GM19372 (cell line): ENCODE measurements around the gene RAD9A.

Experiments
- ATAC-seq: cut with Tn5 transposase; IDR thresholded peaks from one replicate; pipeline ENCODE4 v1.9.1; 2021; ENCODE audit warnings: mild to moderate bottlenecking, low read depth, moderate library complexity; ENCODE audit not compliant: unreplicated experiment

RAD9A gene

DNA sequence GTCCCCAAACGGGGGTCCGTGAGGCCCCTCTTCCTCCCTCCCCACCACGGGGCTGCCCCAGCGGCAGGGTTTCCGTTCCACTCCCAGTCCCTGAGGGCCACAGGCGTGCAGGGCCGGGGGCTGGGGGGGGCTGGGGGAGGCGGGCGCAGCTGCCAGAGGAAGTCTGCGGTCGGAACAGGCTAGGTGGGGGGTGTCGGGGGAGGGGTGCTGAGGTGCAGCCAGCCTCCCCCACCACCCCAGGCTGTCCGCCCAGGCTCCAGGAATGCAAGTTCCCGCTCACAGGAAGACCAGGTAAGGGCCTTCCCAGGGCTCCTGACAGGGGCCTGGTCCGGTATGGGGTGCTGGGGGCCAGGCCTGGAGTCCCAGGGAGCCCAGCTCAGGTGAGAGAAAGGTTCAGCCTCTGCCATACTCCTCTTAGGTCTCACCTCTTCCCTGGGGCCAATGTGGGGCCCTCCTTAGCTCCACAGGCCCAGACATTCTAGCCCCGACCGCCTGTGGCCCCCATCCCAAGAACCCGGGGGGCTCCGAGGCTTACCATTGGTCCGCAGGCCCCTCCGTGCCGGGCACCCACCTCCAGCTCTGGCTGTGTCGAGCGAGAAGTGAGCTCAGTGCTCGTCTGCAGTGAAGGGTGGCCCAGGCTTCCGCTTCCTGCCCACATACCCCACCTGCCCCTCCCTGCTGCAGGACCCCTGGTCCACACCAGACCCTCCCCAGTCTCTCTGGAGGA, 45.5 kb downstream of the RAD9A start, which contains the start of gene PTPRCAP:
Gene PTPRCAP (minus strand): TSS at position 601 of the 727 bp plus-strand sequence. CDS start 63 bp downstream, at position 538.
- ATAC-seq: no peak

DNA sequence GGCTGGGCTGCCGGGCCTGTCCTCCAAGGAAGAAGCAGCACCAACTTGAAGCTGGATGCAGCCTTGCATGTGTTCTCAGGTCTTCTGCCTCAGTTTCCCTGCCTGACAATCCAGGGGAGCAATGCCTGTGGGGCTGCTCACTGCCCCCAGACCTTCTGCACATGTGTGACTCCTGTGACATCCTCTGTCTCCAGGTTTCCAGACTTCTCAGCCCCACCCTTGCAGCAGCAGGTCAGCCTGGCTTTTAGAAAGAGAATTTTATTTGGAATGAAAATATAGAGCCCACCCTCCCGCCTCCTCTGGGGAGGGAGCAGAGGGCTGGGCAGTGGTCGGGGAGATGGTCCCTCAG, 46.0 kb downstream of the RAD9A start:
- no peak for ATAC-seq

GRCh38 chr11:67438158-67438902, 46.5 kb downstream of the RAD9A start:
- no peak for ATAC-seq

DNA sequence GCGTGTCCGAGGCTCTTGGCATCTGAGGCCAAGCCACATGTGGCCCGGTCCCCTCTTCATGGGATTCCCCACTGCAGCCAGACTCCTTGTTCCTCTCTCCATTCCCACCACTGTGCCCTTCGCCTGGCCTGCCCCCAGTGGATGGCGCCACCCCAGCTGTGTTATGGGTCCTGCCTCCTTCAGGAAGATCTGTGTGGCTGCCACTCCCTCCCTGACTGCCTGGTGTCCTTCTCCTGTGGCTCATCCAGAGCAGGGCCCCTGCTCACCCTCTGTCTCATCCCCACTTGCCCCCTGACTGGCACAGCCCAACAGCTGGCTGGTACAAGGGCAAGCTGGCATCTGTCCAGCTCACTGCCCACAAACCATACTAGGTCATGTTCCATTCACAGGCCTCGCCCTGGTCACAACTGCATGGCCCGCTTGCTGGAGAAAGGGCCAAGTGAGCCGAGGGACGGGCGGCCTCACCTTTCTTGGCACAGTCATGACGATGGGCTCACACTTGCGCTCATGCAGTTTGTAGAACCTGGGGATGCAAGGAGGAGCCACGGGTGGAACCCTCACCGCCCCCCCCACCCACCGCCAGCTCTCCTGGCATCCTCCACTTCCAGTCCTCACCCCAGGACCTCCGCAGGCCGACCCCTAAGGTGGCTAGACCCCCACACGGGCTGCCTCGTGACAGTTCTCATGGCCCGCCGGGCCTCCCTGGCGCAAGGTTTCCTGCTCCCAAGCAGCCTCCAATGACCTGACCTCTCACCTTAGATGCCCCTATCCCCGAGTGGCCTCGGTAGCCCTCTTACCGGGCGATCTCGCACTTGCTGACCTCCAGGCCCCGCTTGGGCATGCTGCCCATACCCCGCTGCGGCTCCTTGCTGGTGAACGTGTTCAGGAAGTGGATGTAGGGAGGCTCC, 47.8 kb downstream of the RAD9A start:
- no peak for ATAC-seq

- ATAC-seq: no peak
Observed at GRCh38 chr11:67440229-67441097, 48.7 kb downstream of the RAD9A start.

DNA sequence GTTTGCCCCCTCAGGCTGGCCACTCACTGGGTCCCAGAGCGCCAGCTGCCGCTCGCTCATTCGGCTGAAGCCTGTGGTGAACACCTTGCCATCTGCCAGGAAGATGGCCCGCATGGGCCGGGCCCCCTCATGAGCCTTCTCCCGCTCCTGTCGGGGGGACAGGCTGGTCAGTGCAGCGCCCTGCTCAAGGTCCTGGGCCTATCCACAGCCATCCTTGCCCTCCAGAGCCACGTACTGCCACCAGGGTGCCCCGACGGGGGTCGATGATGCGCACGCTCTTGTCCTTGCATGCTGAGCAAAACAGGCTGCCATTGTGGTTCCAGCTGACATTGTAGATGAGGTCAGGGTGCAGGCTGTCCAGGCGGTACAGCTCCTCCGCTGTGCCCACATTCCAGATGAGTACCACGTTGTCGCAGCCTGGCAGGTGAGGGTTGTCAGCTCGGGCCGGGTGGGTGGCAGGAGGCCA, 49.3 kb downstream of the RAD9A start:
- no peak for ATAC-seq

- no peak for ATAC-seq
Observed at GRCh38 chr11:67441731-67442351, 50.1 kb downstream of the RAD9A start.

DNA sequence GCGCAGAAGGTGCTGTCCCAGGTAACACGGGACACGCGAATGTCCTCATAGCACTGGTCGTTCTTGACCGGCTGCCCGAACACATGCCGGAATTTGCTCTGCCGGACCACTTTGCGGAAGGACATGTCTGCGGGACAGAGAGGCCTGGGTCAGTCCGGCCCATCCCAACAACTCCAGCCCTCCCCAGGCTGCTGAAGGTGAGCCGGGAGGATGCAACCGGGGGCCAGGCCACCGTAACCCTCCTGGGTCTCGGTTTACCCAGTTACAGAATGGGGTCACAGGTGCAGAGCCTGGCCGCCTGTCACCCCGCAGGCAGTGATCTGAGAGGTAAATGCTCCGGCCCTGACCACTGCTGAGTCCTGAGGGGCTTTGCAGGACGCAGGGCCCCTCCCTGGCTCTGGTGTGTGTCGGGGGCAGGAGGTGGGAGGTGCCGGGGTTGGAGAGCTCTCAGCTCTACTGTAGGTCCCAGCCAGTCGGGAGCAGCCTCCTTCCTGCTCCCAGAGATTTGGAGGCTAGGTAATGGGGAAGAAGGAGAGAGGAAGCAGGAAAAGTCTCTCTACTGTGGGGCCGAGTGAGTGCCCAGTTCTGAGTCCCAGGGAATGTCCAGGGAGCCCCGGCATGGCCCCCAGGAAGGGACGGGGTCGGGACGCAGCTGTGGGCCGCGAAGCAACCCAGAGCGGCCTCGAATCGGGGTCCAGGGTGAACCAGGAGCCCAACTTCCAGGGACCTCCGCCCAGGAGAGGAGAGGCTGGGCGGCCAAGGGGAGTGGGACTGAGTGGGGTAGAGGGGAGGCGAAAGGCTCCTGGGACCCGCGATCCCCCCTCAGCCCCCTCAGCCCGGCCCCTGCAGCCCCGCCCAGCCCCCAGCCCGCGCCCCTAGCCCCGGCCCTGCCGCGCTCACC, 51.0 kb downstream of the RAD9A start:
- ATAC-seq: no peak

- no peak for ATAC-seq
Observed at GRCh38 chr11:67445515-67445914, 53.7 kb downstream of the RAD9A start.
